Small intestine (tissue), 7 donors: ENCODE measurements around the gene GAS7. TPM values are rescaled to one million over a fixed set of nuclear protein-coding genes. Genes with fewer than 3 reads are reported as not detected.

Experiments
- DNase-seq, 2 donors: peaks; one replicate each; pipeline versions ENCODE4 v3.0.0 to v3.0.0-alpha.2; 2013
- FAIRE-seq: peaks from 2 replicates; lab custom pipeline; 2012; peaks lifted over from hg19 to GRCh38; lab: Jason Lieb, UNC
- H3K27ac ChIP-seq, 3 donors: one replicate each; pipeline ENCODE4 v1.5.1; 2013; ENCODE audit warnings: low read length in 2 of 3, mild to moderate bottlenecking in 2 of 3, control low read depth in 1 of 3, inconsistent platforms in 1 of 3, low read depth in 1 of 3, moderate library complexity in 1 of 3
- H3K27me3 ChIP-seq, 3 donors: one replicate each; pipeline ENCODE4 v1.6.1; 2013; ENCODE audit warnings: low read length in 3 of 3, inconsistent platforms in 1 of 3; ENCODE audit not compliant: control insufficient read depth in 3 of 3, insufficient read depth in 3 of 3
- H3K36me3 ChIP-seq, 3 donors: one replicate each; pipeline ENCODE4 v1.6.1; 2013; ENCODE audit warnings: low read length in 3 of 3, inconsistent platforms in 1 of 3, low read depth in 1 of 3, mild to moderate bottlenecking in 1 of 3, moderate library complexity in 1 of 3; ENCODE audit not compliant: control insufficient read depth in 3 of 3, insufficient read depth in 2 of 3
- H3K4me1 ChIP-seq, 3 donors: one replicate each; pipeline ENCODE4 v1.6.1; 2013; ENCODE audit warnings: low read length in 2 of 3, inconsistent platforms in 1 of 3, low read depth in 1 of 3, mild to moderate bottlenecking in 1 of 3, moderate library complexity in 1 of 3; ENCODE audit not compliant: control insufficient read depth in 3 of 3, insufficient read depth in 2 of 3
- H3K4me3 ChIP-seq, 3 donors: one replicate each; pipeline ENCODE4 v1.5.1; 2013; ENCODE audit warnings: low read length in 3 of 3, control low read depth in 1 of 3, inconsistent platforms in 1 of 3, low read depth in 1 of 3, mild to moderate bottlenecking in 1 of 3, moderate library complexity in 1 of 3
- H3K9me3 ChIP-seq, 2 donors: one replicate each; pipeline ENCODE4 v1.6.1; 2013; ENCODE audit warnings: low read depth in 1 of 2, low read length in 1 of 2; ENCODE audit not compliant: control insufficient read depth in 2 of 2, insufficient read depth in 1 of 2
- WGBS, 3 donors: extraction: QIAGEN DNeasy Blood & Tissue Kit; methylation state at CpG; one replicate each; pipeline ENCODE4 v1.1.7; 2013; 5-methylcytosine and 5-hydroxymethylcytosine counted together
- polyA plus RNA-seq, 4 donors: library from polyadenylated mRNA; stranded (reverse) in 3 of 4; unstranded in 1 of 4; fragments of 200-250 nt in 3 of 4; fragments of 120-200 nt in 1 of 4; gene quantifications; one replicate each; pipeline versions ENCODE4 v1.2.1 to v1.2.3, GENCODE V29; 2013
- donor health status: healthy with polysubstance abuse.
- donor health status: control.
- donor health status: control.
- donor health status: Bipolar disorder and iron deficiency.
- donor health status: healthy.

The GAS7 gene
- polyA plus RNA-seq, 4 donors, result 1.1 to 14.9 (median 5.9) TPM

DNA sequence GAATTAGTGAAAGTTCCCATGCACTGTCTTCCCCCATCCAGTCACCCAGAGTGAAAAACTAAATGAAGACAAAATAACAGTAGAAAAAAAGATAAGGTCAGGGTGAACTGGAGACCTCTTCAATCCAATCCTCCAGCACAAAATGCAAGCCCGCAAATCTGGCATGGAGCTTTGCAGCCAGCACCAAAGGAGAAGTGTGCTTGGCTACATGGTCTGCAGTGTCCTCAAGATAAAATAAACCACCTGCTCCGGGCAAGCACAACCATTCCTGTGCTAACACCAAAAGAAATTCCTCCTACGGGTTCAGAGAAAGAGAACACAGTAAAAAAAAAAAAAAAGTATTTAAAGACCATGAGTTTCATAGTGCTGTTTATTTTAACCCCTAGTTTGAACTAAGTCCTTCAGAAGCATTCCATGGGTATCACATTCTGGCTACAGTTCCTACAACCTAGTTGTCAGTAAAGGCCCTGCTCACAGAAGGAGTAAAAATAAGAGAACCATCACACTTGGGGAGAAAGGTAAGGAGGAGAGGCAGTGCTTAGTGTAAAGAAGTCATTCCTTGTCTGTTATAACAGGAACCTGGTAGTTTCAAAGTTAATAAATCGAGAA lies 109.1 kb downstream of the GAS7 start:
- H3K27ac ChIP-seq, result no peak overlapping the region
- 65 to 67% (median 65%) methylated on average over 4 of the region's 4 CpGs for WGBS, 3 donors
- FAIRE-seq (no peak), DNase-seq (no peak)
- H3K9me3 ChIP-seq, result peaks cover 0 to 10% of the 10 kb centered on the region in 2 donors
- H3K36me3 ChIP-seq, result no peaks in the 10 kb centered on the region
- H3K4me1 ChIP-seq, result no peaks in the 10 kb centered on the region
- no peaks in the 10 kb centered on the region for H3K27me3 ChIP-seq
- H3K4me3 ChIP-seq, result no peak overlapping the region

DNA sequence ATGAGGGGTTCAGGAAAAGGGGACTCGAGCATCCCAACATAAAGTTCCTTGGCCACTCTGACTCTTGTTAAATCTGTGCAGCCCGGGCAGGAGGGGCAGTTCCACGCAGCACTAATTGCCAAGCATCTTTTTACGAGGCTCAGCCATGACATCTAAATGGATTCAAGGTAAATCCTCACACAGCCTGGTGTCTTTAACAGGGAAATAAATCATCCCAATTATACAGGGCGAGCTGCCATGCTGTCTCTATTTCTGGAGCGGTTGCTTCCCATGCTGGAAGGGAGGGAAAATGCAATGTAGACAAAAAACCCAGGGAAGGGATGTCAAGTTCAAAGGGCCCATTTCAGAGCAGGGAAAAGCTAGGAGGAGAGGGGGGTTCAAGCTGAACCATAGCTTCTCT lies 110.0 kb downstream of the GAS7 start:
- WGBS, 3 donors, result 69 to 79% (median 70%) methylated on average over 6 of the region's 6 CpGs
- no peak overlapping the region for H3K27ac ChIP-seq

DNA sequence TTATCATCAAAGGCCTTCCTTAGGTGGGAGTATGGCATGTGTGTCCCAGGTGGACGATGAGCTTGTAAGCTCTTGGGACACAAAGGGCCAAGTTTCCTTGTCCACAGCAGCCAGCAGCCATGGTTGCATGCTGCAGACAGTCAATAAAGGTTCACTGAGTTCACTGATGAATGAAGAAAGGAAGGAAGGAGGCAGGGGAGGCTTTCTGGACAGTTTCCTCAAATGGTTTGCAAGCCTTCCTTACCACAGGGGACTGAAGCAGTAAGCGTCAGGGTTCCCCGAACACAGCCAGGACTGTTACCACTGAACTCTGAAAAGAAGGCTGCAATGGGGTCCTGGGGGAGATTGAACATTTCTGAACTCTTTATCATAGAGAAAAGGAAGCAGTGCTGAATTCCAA lies 111.1 kb downstream of the GAS7 start:
- Histone ChIP-seq H3K4me3 (no peak overlapping the region), H3K9me3 (peaks cover 0 to 16% of the 10 kb centered on the region in 2 donors), H3K4me1 (no peaks in the 10 kb centered on the region), H3K27ac (no peak overlapping the region), H3K36me3 (no peaks in the 10 kb centered on the region), H3K27me3 (no peaks in the 10 kb centered on the region)
- WGBS, 3 donors, result 66 to 83% (median 66%) methylated on average over 3 of the region's 3 CpGs
- no peak for FAIRE-seq
- DNase-seq, result no peak

More for the DNA sequence above, 110.0 kb downstream of the GAS7 start:
- no peak for DNase-seq
- H3K4me3 ChIP-seq, result no peak overlapping the region
- no peak for FAIRE-seq
- no peaks in the 10 kb centered on the region for H3K36me3 ChIP-seq
- H3K27me3 ChIP-seq, result no peaks in the 10 kb centered on the region
- H3K4me1 ChIP-seq, result no peaks in the 10 kb centered on the region
- H3K9me3 ChIP-seq, result peaks cover 0 to 18% of the 10 kb centered on the region in 2 donors

DNA sequence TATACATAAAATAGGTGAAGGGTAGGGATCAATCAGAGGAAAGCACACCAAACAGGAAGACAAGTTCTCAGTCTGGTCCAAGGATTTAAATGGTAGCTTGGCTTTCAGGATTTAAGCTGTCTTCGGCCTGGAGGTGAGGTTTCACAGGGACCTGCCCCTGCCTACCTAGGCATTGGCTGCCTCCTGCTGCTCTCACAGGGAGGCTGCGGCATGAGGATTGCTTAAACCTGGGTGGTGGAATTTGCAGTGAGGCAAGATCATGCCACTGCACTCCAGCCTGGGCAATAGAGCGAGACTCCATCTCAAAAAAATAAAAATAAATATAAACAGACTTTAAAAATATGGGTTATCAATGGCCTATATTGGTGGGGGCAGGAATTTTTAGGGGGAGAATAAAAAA lies 114.5 kb downstream of the GAS7 start:
- no peaks in the 10 kb centered on the region for H3K27me3 ChIP-seq
- no peak overlapping the region for H3K4me3 ChIP-seq
- no peak for DNase-seq
- H3K4me1 ChIP-seq, result no peaks in the 10 kb centered on the region
- H3K27ac ChIP-seq, result no peak overlapping the region
- WGBS, 3 donors, result 94 to 96% (median 96%) methylated on average over 3 of the region's 3 CpGs
- H3K9me3 ChIP-seq, result peaks cover 0 to 11% of the 10 kb centered on the region in 2 donors
- no peaks in the 10 kb centered on the region for H3K36me3 ChIP-seq
- no peak for FAIRE-seq

DNA sequence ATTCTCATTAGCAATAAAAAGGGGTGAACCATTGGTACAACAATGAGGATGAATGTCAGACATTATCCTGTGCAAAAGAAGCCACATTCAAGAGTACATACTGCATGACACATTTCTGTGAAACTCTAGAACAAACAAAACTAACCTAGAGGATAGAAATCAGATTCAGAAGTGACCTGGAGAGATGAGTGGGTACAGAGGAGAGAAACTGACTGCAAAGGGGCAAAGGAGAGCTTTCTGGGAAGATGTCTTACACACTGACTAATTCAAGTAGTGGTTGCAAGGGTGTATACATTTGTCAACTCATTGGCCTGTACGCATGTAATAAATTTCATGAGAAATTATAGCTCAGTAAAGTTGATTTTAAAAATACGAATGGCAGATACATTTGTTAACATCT lies 115.6 kb downstream of the GAS7 start:
- FAIRE-seq (no peak), DNase-seq (no peak)
- Histone ChIP-seq H3K4me1 (no peaks in the 10 kb centered on the region), H3K36me3 (no peaks in the 10 kb centered on the region), H3K27ac (no peak overlapping the region), H3K9me3 (peaks cover 0 to 11% of the 10 kb centered on the region in 2 donors), H3K27me3 (no peaks in the 10 kb centered on the region), H3K4me3 (no peak overlapping the region)
- 89 to 95% (median 94%) methylated on average over 2 of the region's 2 CpGs for WGBS, 3 donors

DNA sequence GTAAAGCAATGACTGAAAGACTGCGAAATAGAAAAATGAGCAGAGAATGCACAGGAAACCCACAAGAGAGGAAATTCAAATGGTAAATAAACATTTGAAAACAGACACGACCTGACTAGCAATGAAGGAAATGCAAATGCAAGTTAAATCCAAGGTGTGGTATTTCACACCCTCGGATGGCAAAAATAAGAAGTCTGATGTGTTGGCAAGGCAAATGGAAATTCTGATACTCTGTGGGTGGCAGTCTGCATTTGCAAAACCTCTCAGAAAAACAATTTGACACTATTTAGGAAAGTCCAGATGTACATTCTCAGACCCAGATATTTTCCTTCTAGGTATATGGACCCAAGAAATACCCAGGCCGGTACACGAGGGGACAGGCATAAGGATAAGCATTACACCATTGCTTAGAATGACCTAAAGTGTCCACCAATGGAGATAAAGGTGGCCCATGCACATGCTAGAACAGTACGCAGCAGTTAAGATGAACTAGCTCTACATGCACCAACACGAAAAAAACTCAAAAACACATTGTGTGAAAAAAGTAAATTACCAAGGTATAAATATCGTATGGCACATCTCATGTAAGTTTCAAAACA lies 116.7 kb downstream of the GAS7 start:
- H3K9me3 ChIP-seq, result peaks cover 0 to 11% of the 10 kb centered on the region in 2 donors
- DNase-seq (no peak), FAIRE-seq (no peak)
- no peak overlapping the region for H3K27ac ChIP-seq
- H3K27me3 ChIP-seq, result no peaks in the 10 kb centered on the region
- no peak overlapping the region for H3K4me3 ChIP-seq
- no peaks in the 10 kb centered on the region for H3K4me1 ChIP-seq
- H3K36me3 ChIP-seq, result no peaks in the 10 kb centered on the region
- WGBS, 3 donors, result 67 to 73% (median 68%) methylated on average over 8 of the region's 8 CpGs

DNA sequence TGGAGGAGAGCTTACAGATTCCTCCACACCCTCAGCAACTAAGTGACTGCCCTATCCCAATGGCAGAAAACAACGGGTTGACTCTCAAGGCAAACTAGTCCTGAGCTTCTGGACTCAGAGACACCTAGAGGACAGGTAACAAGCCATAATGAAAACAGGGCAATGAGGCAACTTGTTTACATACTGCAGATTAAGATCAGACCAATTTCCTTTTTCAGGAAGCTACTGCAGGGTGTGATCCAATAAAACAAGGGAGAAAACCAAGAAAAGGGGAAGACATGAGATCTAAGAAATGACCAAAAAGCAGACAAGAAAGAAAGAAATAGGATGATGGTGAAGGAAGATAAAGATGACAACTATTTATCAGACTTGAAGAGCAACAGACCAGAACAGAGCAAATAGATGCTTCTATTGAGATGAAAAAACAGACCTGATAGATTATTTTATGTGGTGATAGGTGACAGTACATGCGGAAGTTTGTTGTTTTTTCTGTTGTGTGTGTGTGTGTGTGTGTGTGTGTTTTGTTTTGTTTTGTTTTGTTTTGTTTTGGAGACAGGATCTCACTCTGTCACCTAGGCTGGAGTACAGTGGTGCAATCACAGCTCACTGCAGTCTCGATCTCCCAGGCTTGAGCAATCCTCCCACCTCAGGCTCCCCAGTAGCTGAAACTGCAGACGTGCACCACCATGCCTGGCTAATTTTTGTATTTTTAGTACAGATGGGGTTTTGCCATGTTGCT lies 120.7 kb downstream of the GAS7 start:
- no peak for DNase-seq
- Histone ChIP-seq H3K4me3 (no peak overlapping the region), H3K36me3 (no peaks in the 10 kb centered on the region), H3K27ac (no peak overlapping the region), H3K9me3 (no peaks in the 10 kb centered on the region), H3K4me1 (no peaks in the 10 kb centered on the region), H3K27me3 (no peaks in the 10 kb centered on the region)
- no peak for FAIRE-seq
- WGBS, 3 donors, result 81 to 83% (median 82%) methylated on average over 4 of the region's 4 CpGs

DNA sequence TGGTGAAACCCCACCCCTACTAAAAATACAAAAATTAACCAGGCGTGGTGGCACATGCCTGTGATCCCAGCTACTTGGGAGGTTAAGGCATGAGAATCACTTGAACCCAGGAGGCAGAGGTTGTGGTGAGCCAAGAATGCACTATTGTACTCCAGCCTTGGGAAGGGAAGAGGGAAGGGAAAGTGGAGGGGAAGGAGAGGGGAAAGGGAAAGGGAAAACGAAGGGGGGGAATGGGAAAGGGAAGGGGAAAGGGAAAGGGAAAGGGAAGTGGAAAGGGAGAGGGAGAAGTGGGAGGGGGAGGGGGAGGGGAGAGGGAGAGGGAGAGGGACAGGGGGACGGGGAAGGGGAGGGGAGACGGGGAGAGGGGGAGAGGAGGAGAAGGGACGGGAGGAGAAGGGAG lies 122.5 kb downstream of the GAS7 start:
- DNase-seq (no peak), FAIRE-seq (no peak)
- Histone ChIP-seq H3K4me3 (no peak overlapping the region), H3K4me1 (no peaks in the 10 kb centered on the region), H3K36me3 (no peaks in the 10 kb centered on the region), H3K27me3 (no peaks in the 10 kb centered on the region), H3K9me3 (no peaks in the 10 kb centered on the region), H3K27ac (no peak overlapping the region)
- WGBS, 3 donors, result 62 to 77% (median 63%) methylated on average over 5 of the region's 5 CpGs
